Activated CD4-positive, alpha-beta T cell treated with anti-CD3 and anti-CD28 coated beads for 24 hours (primary cell): Measurements from ENCODE around the gene CCL5.

Experiments used
- DNase-seq, 2 donors: peaks; one replicate each; pipeline ENCODE4 v3.0.0-alpha.2; 2020; ENCODE audit warnings: low read depth in 2 of 2

The CCL5 gene

DNA sequence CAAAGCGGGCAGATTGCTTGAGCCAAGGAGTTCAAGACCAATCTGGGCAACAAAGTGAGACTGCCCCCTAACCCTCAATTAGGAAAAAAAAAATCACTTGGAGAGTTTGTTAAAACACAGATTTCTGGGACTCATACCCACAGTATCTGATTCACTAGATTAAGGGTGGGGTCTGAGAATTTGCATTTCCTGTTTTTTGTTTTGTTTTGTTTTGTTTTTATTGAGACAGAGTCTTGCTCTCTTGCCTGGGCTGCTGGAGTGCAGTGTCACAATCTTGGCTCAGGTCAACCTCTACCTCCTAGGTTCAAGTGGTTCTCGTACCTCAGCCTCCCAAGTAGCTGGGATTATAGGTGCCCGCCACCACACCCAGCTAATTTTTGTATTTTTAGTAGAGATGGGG is 12.6 kb downstream of the CCL5 start:
- no peak for DNase-seq

DNA sequence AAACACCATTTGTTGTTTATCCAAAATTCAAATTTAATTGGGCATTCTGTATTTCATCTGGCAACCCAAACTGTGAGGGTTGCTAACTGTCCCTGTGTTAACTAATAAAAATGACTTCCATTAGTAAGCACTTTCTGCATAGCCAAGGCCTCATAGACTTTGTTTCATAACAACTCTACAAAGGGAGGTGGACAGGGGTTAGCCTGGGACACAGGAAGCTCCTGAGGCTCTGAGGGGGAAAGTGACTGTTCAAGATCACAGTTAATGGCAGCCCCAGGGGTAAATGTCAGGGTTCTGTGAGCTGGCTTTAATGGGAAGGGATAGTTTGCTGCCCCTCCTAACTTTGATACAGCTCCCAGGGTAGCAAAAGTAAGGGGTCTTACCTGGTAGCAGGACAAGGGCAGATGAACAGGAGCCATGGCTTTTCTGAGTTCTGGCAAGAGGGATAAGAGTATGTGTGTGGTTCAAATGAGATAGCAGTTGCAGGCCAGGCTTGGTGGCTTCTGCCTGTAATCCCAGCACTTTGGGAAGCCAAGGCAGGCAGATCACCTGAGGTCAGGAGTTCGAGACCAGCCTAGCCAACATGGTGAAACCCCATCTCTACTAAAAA is 13.7 kb downstream of the CCL5 start:
- no peak for DNase-seq

DNA sequence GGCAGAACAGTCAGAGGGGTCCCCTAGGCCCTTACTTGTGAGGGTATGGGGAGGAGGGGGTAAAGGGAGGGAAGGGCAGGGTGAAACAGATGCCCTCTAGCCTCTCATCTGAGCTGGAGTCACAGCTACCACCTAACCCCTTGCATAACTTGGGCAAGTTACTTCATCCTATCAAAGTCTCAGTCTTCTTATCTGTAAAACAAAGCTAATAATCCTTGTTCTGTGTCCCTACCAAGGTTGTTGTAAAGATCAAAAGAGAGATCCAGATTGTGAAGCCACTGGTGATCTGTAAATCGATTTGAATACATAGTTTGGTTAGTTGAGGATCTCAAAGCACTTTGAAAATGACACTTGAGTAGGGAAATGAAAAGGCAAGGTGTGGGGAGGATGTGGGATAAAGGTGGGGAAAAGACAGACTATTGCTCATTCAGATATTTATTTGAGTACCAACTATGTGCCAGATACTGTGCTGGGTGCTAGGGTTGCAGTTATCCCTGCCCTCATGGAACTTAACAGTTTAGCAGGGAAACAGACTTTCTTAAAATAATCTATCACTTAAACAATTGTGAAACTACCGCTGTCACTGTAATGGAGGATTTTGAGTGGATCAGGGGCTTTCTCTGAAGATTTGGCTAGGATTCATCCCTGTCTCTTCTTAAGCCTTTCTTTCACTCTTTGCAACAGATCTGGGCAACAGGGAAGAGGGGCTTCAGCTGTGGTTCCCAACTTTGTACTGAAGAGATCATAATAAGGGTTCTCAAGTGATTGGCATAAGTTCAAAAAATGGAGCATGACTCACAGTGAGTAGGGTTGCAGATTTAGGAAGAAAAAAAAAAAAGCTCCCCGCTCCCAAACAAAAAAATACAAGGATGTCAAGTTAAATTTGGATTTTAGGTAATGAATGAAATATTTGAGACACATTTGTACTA is 14.5 kb downstream of the CCL5 start:
- no peak for DNase-seq

DNA sequence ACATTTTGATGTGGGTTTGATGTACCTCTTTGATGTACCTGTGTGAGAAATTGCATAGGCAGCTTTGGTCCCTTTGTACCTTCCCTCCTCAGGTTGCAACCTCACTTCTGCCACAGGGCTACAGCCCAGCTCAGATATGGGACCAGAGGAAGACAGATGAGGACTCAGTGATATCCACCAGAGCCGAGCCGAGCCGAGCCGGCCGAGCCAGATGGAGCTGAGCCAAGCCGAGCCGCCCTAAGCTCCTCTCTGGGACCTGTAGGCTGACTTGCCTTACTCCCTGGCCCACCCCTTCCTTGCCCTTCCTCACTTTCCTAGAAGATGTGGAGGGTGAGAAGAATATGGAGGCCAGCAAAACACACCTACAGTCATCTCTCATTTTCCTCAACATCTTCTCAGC is 15.3 kb downstream of the CCL5 start:
- no peak for DNase-seq

DNA sequence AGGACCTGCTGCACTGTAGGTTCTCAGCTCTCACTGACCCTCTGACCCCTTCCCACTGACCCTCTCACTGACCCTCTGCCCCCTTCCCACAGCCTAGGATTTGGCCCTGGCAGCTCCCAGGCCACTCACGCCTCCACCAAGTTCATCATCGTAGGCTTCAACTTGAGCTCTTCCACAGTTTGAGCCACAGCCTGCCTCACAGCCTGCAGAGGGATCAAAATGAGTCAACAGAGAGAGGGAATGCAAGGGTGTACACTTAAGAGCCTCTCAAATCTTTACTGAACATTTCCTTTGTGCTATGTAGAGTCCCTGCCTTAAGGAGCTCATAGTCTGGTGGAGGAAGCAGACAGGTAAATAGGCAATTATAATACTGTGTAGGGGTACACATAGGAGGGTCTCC is 23.6 kb downstream of the CCL5 start:
- no peak for DNase-seq

DNA sequence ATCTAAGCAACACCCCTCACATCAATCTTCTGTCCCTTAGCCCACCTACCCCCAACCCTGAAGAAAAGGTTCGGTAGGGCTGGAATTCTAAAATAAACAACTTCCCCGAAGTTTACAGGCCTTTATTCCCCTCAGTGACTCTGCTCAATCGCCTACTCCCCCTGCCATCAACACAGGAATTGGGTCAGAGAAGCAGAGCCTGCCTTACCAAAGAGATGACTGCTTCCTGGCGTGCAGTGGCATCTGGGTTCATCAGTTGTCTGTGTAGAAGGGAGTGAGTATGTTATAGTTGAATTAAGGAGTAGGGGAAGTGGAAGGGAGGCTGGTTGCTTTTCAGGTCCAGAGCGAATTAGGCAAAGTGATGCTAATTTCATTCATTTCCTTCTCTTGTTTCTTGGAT is 24.2 kb downstream of the CCL5 start:
- no peak for DNase-seq

DNA sequence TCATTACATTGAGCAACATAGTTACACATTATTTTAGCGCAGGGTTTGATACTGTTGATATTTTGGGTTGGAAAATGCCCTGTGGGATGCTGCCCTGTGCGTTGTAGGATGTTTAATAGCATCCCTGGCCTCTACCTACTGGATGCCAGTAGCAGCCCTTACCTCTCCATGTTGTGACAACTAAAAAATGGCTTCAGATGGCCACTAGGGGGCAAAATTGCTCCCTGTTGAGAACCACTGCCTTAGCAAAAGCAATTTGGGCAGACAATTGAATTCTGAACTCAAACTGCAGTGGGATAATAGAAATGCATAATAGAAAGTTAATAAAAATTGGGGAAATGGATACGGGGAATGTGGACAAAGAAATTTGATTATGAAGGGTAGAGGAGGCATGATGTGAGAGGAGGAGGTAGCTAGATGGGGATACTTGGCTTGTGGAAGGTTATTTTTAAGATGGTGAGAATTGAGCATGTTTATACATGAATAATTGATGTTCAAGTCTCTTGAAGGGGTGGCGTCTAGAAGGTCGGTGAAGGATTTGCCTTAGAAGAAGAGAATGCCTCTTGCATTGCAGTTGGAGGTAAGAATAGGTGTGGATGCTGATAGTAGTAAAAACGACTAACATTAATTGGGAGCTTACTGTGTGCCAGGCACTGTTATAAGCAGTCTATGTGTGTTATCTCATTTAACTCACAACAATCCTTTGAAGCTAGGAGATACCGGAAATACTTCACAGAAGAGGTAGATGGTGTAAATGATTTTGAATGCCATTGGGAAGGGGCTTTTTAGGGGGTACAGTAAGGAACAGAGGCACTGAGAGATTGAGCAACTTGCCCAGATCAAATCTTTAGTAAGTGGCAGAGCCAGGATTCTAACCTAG is 30.5 kb downstream of the CCL5 start:
- DNase-seq, result peak; percentile 19 to 48

DNA sequence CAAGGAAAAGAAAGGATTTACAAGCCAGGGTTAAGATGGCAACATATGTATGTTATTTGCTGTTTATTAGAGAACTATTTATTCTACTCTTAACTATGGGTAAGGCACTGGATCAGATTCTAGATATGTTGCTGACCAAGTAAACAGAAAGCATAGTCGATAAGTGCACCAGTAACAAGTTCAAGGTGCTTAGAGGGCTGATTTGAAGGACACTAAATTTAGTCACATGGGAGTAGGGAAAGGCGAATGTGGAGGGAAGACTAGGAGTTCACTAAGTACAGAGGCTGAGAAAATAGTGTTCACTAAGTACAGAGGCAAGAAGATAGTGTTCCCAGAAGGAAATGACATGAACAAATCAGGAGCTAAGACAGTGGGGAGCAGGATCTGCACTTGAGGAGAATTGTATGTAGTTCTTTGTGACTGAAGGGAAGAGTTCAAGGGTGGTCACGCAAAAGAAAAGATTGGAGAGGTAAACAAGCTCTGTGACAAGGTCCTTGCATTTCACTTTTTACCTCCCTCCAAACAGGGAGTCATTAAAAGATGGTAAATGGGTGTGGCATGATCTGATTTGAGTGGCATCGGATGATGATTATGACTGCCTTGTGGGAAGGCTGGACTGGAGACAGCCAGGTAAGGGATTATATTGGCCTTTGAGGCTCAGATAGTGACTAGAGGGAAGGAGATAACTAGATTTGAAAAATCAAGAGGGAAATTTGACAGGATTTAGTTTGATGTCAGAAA is 32.4 kb downstream of the CCL5 start:
- DNase-seq, result no peak

DNA sequence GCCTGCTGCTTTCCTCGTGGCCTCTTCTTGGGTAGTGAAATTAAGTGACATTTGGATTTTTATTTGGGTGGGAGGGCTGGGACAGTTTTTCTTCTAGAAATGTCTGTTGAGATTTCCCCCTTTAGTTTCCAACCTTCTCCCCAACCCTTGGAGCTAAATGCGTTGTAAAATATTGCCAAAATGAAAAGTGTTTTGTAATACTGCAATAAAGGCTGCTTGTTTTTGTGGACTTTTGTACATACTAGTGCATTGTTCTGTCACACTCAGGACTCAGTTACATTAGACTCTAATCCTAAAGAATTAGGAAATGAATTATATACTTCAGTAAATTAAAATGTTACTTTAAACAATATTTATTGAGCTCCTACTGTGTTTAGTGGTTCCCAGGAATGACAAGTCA is 33.2 kb downstream of the CCL5 start:
- DNase-seq, result no peak

DNA sequence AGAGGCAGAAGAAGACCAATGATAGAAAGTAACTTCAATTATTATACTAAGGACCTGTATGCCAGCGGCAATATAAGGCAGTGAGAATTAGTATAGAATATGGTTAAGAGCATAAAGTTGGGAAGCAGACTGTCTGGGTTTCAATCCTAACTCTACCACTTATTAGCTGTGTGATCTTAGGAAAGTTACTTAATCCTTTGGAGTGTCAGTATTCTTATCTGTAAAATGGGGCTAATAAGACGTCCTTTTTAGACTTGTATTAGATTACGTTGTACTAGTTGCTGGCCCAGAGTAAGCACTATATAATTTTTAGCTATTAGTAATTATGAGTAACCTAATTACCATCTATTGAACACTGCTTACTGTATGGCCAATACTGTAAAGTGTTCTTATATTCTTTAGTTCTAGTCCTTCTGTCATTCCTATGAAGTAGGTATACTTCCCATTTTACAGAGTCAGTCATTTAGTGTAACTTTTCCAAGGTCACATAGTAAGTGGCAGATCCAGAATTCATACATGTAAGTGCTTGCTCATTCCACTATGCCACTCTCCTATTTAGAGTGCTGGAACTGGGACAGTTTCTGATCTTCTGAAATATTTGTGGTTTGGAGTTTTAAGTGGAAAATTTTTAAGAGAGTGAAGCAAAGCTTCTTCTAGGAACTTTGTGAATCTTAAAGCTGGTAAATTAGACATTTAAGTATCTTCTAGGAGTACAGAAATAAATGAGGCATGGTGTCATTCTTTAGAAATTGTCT is 33.9 kb downstream of the CCL5 start:
- DNase-seq, result no peak

DNA sequence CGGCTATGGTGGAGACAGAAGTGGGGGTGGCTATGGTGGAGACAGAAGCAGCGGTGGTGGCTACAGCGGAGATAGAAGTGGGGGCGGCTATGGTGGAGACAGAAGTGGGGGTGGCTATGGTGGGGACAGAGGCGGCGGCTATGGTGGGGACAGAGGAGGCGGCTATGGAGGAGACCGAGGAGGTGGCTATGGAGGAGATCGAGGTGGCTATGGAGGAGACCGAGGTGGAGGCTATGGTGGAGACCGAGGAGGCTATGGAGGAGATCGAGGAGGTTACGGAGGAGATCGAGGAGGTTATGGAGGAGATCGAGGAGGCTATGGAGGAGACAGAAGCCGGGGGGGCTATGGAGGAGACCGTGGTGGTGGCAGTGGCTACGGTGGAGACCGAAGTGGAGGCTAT is 35.6 kb downstream of the CCL5 start:
- no peak for DNase-seq

DNA sequence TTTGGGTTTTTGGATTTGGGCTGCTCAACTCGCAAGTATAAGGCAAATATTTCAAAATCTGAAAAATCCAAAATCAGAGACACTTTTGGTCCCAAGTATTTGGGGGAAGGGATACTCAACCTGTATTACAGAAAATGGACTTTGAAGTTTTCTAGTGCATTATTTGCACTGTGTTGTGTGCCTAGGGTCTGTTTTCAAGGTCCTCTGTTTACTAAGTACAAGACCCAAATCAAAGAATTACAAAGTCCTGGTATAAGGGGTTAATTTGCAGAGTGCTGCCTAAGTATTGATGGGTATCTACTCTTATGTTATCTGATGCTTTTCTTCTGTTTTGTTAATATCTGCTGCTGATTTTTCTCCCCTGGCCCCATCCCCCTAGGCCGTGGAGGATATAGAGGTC is 36.5 kb downstream of the CCL5 start:
- no peak for DNase-seq

DNA sequence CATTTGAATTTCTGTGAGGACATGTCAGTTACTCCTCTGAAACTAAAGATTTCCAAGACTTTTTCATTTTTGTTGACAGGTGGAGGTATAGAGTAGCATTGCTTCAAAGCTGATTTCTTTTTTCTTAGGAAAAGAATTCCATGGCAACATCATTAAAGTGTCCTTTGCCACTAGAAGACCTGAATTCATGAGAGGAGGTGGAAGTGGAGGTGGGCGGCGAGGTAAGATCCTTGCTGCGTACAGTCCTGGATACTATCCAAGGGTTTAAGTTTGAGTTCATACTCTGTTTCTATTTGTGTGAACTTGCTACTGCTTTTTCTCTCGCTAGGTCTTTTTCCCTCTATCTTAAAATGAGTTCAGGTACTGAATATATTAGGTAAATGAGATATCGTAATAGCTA is 37.9 kb downstream of the CCL5 start:
- no peak for DNase-seq

DNA sequence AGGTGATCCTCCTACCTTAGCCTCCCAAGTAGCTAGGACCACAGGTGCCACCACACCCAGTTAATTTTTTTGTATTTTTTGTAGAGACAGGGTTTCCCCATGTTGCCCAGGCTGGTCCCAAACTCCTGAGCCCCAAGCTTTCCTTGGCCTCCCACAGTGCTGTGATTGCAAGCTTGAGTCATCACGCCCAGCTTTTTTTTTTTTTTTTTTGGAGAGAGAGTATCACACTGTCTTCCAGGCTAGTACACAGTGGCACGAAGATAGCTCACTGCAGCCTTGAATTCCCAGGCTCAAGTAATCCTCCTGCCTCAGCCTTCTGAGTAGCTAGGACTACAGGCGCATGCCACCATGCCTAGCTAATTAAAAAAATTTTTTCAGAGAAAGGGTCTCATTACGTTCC is 38.7 kb downstream of the CCL5 start:
- no peak for DNase-seq

DNA sequence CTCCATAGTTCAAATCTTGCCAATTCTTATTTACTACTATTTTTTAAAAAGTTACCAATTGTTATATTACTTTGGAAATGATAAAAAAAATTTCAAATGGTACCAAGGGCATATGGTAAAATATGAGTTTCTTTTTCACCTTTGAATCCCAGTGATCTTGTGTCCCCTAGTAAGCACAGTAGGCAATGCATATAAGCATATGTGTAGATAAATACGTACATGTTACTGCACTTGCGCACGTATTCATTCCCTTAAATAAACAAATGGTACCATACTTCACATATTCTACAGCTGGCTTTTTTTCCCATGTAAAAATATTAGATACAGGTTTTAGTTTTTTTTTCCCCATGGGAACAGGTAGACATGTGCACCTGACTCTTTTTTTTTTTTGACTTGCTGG is 39.1 kb downstream of the CCL5 start:
- no peak for DNase-seq

DNA sequence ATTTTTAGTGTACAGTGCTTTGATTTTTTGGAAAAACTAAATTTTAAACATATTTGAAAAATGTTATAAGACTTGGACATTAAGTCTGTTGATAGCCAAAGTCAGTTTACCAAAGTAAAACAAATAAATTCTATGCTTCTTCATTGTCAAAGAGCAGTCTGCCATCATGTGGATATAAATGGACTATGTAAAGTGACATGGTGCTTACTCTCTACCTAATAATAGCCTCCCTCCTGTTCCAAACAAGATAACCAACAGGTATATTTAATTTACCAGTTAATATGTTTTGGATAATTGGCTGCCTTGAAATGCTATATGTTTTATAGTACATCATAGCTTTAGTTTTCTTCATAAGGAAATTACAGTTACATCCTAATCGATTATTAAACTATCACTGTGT is 55.0 kb downstream of the CCL5 start:
- no peak for DNase-seq
